Cardiac muscle cell (in vitro differentiated cells and primary cell): ENCODE measurements around the gene CGRRF1. TPM values are rescaled to one million over a fixed set of nuclear protein-coding genes. Genes with fewer than 3 reads are reported as not detected.

Source experiments
- DNase-seq, 2 donors: peaks; one replicate each; pipeline versions ENCODE4 v3.0.0 to v3.0.0-alpha.2; 2010 to 2017; ENCODE audit warnings: low read depth in 1 of 2, low spot score in 1 of 2
- H3K27ac ChIP-seq: fragments of 200-600 bp; sonication (generic); 2 replicates; pipeline ENCODE4 v1.5.1; 2016
- H3K27me3 ChIP-seq: fragments of 200-600 bp; sonication (generic); 2 replicates; pipeline ENCODE4 v1.6.0; 2016; ENCODE audit warnings: control low read depth
- H3K36me3 ChIP-seq: fragments of 200-600 bp; sonication (generic); 2 replicates; pipeline ENCODE4 v1.5.1; 2016; ENCODE audit warnings: control low read depth
- H3K4me1 ChIP-seq: fragments of 200-600 bp; sonication (generic); 2 replicates; pipeline ENCODE4 v1.8.1; 2017; ENCODE audit warnings: low read depth, mild to moderate bottlenecking, mixed run types
- H3K4me3 ChIP-seq: fragments of 200-600 bp; sonication (generic); 2 replicates; pipeline ENCODE4 v1.5.1; 2016; ENCODE audit warnings: mild to moderate bottlenecking
- H3K9me3 ChIP-seq: fragments of 200-600 bp; sonication (generic); 2 replicates; pipeline ENCODE4 v1.5.1; 2017; ENCODE audit warnings: low read depth, mild to moderate bottlenecking, control low read depth
- polyA plus RNA-seq: library from polyadenylated mRNA; unstranded; fragments of >200 nt; fragmentation: Nextera tagmentation; extraction: Ambion mirVana; gene quantifications from 2 replicates; pipeline ENCODE4 v1.2.1, GENCODE V29; 2016
- total RNA-seq: library from RNA; depleted of rRNA; stranded (reverse); fragments of >200 nt; gene quantifications from 2 replicates; pipeline ENCODE4 v1.2.3, GENCODE V29; 2016
- TF ChIP-seq, protein P1 (sequence below): IDR thresholded peaks from 2 replicates; pipeline ENCODE4 v1.5.1; 2012; ENCODE audit warnings: low read depth, mild to moderate bottlenecking, low read length

Gene CGRRF1
- total and polyA plus RNA-seq, 2 experiments from 2014 or later = 8.4 to 22.9 TPM

DNA sequence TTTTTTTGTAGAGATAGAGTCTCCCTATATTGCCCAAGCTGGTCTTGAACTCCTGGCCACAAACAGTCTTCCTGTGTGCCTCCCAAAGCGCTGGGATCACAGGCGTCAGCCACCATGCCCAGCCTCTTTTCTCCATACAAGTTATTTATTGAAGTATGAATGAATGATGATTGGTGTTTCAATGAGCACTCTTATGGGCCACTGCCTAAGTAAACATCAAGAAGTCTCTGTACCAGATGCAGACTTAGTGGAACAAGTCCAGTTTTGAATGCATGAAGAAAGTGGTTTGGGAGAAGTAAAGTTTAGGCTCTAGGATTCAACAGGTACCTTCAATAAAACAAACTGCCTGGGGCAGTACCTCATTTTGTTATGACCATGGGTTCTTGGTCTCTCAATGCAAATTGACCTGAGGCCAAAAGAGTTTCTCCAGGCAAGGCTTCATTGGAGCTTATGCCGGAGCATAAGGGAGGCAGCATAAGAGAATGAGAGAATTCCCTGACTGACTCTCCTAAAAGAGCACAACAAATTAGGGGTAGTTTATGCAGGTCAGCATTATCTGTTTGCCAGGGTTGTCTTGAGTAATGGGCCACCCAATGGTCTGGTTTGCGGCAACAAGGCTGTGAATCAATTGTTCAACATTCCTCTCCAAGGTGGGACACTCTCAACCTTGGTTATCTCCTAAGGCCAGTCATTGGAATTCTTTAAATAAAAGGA is 19.8 kb upstream of the CGRRF1 start:
- H3K4me1 ChIP-seq = peaks cover 15% of the 10 kb centered on the region
- no peaks in the 10 kb centered on the region for H3K27me3 ChIP-seq
- H3K36me3 ChIP-seq = no peaks in the 10 kb centered on the region
- H3K27ac ChIP-seq = peak overlapping the region; percentile 86
- TF ChIP-seq, protein P1, sequence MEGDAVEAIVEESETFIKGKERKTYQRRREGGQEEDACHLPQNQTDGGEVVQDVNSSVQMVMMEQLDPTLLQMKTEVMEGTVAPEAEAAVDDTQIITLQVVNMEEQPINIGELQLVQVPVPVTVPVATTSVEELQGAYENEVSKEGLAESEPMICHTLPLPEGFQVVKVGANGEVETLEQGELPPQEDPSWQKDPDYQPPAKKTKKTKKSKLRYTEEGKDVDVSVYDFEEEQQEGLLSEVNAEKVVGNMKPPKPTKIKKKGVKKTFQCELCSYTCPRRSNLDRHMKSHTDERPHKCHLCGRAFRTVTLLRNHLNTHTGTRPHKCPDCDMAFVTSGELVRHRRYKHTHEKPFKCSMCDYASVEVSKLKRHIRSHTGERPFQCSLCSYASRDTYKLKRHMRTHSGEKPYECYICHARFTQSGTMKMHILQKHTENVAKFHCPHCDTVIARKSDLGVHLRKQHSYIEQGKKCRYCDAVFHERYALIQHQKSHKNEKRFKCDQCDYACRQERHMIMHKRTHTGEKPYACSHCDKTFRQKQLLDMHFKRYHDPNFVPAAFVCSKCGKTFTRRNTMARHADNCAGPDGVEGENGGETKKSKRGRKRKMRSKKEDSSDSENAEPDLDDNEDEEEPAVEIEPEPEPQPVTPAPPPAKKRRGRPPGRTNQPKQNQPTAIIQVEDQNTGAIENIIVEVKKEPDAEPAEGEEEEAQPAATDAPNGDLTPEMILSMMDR = no peak
- H3K9me3 ChIP-seq = no peaks in the 10 kb centered on the region
- no peak overlapping the region for H3K4me3 ChIP-seq
- no peak for DNase-seq

DNA sequence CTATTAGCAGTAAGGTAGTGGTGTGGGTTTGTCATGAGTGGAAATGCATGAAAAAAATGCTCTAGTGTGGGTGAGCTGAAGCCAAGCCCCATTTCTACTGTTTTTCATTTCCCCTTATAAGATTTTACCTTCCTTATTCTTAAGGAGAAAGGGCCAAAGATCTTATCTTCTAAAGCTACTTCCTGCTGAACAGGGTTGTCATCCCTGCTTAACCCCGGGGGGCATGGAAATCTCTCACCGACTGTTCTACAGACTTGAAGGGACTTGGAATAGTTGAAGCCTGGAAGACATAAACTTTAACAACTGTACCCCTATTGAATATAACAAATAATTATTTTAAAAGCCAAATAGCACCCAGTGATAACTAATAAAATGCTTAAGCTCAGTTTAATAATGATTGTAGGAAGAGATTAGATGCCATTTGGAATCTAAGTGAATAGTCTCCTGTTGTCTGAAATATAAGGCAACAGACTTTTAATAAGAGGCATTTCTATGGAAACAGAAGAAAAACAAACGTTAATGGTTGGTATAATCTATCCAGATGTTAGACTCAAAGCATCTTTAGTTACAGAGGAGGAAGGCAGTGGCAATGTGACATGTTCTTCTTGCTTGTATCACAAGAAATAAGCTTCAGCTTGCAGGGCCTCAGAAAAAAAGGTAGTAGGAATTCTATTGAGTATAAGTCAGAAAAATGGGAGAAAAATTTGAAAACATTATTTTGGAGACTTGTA is 19.1 kb upstream of the CGRRF1 start:
- H3K4me3 ChIP-seq = no peak overlapping the region
- no peaks in the 10 kb centered on the region for H3K27me3 ChIP-seq
- peaks cover 11% of the 10 kb centered on the region for H3K4me1 ChIP-seq
- no peaks in the 10 kb centered on the region for H3K36me3 ChIP-seq
- DNase-seq = no peak
- TF ChIP-seq, protein P1 = no peak
- no peaks in the 10 kb centered on the region for H3K9me3 ChIP-seq
- H3K27ac ChIP-seq = no peak overlapping the region

DNA sequence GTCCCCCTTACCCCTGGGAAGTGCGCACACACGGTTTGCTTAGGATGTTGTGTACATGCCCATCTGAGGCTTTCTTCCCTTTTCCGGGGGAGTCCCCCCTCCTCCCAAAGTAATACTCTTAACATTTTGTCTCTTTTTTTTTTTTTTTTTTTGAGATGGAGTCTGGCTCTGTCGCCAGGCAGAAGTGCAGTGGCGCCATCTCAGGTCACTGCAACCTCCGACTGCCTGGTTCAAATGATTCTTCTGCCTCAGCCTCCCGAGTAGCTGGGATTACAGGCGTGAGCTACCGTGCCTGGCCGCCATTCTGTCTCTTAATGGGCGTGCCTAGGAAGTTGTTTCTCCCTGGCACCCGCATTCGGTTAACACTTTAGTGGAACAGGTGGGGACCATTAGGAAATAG is 16.4 kb upstream of the CGRRF1 start:
- H3K9me3 ChIP-seq = no peaks in the 10 kb centered on the region
- H3K4me3 ChIP-seq = no peak overlapping the region
- peaks cover 4% of the 10 kb centered on the region for H3K4me1 ChIP-seq
- no peak overlapping the region for H3K27ac ChIP-seq
- H3K27me3 ChIP-seq = no peaks in the 10 kb centered on the region
- no peak for DNase-seq
- TF ChIP-seq, protein P1 = no peak
- no peaks in the 10 kb centered on the region for H3K36me3 ChIP-seq

DNA sequence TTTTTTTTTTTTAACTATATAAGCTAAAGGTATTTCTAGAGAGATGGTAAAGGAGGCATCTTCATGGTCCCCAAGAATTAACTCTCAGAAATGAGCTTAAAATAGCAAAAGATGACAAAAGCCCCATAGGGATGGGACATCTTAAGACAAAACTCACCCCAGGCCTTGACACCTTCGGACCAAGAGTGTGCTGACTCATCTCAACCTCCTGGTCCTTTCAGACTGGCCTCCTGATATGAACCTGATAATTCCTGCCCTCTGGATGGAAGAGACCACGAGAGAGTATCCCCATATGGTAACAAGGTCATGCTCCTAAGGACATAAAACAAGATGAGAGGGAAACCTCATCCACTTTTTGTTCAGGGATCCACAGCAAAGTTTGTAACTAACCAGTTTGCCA is 12.5 kb upstream of the CGRRF1 start:
- Histone ChIP-seq H3K4me3 (no peak overlapping the region), H3K27ac (no peak overlapping the region)

DNA sequence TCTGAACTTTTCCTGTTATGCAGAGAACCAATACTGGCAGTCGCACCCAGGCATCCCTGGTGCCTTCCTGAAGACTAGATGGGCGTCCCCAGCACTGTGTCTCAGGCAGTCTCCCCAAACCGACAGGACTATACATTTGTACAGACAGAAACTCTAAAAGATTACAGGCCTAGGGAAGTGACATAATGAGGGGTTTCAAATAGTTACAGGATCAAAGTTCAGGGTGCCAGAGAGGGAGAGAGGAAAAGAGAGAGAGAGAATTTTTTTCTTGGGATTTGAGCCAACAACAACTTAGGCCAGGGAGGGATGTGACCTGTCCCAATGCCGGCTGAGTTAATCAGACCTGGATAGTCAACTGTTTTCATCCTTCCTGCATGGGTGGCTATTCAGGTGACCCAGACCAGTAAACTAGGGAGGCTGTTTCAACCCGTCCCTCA is 11.6 kb upstream of the CGRRF1 start:
- Histone ChIP-seq H3K27me3 (no peaks in the 10 kb centered on the region), H3K4me1 (no peaks in the 10 kb centered on the region), H3K36me3 (no peaks in the 10 kb centered on the region), H3K27ac (no peak overlapping the region), H3K9me3 (no peaks in the 10 kb centered on the region), H3K4me3 (no peak overlapping the region)
- TF ChIP-seq, protein P1 = no peak
- DNase-seq = no peak

More for the DNA sequence above, 12.5 kb upstream of the CGRRF1 start:
- Histone ChIP-seq H3K9me3 (no peaks in the 10 kb centered on the region), H3K27me3 (no peaks in the 10 kb centered on the region), H3K4me1 (peaks cover 4% of the 10 kb centered on the region), H3K36me3 (no peaks in the 10 kb centered on the region)
- no peak for DNase-seq
- TF ChIP-seq, protein P1 = no peak
